Kidney epithelial cell (primary cell): ENCODE measurements around the gene CLCN3. TPM values are rescaled to one million over a fixed set of nuclear protein-coding genes. Genes with fewer than 3 reads are reported as not detected.

Experiments used
- DNase-seq: peaks from one replicate; pipeline ENCODE4 v3.0.0-alpha.2; 2010; ENCODE audit warnings: low read depth
- H3K27me3 ChIP-seq: 2 replicates; pipeline ENCODE4 v1.6.0; 2011; ENCODE audit warnings: low read length; ENCODE audit not compliant: control insufficient read depth, insufficient read depth
- H3K36me3 ChIP-seq: 2 replicates; pipeline ENCODE4 v1.5.1; 2011; ENCODE audit warnings: low read length; ENCODE audit not compliant: control insufficient read depth, insufficient read depth
- H3K4me3 ChIP-seq: 2 replicates; pipeline ENCODE4 v1.5.1; 2011; ENCODE audit warnings: low read depth, mild to moderate bottlenecking, control low read depth, low read length
- CTCF ChIP-seq: IDR thresholded peaks from 2 replicates; pipeline ENCODE4 v1.5.1; 2011; ENCODE audit warnings: mild to moderate bottlenecking, moderate library complexity, low read length, control low read depth, inconsistent platforms; ENCODE audit not compliant: insufficient read depth, poor library complexity, severe bottlenecking
- total RNA-seq: library from RNA; depleted of rRNA; stranded (reverse); fragments of >200 nt; gene quantifications from 2 replicates; pipeline ENCODE4 v1.2.3, GENCODE V29; 2015

The CLCN3 gene
- total RNA-seq, 1 donor from 2014 or later: 58.3 TPM

- DNase-seq: no peak
- TF ChIP-seq CTCF: no peak
- no peak overlapping the region for H3K4me3 ChIP-seq
- H3K27me3 ChIP-seq: no peaks in the 10 kb centered on the region
- no peaks in the 10 kb centered on the region for H3K36me3 ChIP-seq
These were observed 35.0 kb downstream of the CLCN3 start for GRCh38 chr4:169655401-169655800.

GRCh38 chr4:169657470-169658107, 37.2 kb downstream of the CLCN3 start:
- Histone ChIP-seq H3K27me3 (no peaks in the 10 kb centered on the region), H3K4me3 (no peak overlapping the region), H3K36me3 (no peaks in the 10 kb centered on the region)
- TF ChIP-seq CTCF: no peak
- DNase-seq: no peak

GRCh38 chr4:169658196-169658595, 37.8 kb downstream of the CLCN3 start:
- no peak overlapping the region for H3K4me3 ChIP-seq
- H3K36me3 ChIP-seq: no peaks in the 10 kb centered on the region
- H3K27me3 ChIP-seq: no peaks in the 10 kb centered on the region
- no peak for DNase-seq
- TF ChIP-seq CTCF: no peak

DNA sequence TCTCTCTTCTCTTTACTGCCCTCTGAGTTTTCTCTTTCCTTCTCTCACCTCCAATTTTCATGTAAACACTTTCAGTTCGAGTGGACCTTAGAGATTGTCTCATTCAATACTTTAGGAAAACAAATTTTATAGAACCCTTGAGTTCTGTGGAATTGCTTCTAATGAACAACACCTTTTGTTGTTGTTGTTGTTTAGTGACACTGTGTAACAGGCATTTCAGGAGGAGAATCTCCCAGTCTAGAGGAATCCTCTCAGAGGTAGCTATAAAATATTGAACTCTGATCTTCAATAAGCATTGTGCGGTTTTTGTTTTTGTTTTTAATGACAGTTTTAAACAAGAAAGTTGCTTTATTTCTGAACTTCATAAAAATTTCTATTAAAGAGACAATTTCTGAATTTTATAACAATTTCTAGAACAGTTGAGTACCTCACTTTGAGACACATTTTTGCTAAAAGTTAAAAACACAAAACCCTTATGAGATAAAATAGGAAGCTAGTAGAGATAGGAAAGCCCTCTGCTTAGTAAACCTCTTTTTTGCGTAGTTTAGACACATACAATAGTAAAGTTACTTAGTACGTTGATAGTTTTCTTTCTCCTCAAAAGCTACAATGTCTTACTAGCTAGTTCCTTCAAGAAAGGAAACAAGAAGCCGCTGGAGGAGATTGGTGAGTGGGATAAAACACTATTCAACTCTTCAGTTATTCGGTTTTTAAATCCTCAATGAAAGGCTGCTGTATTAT, 38.8 kb downstream of the CLCN3 start:
- no peak for TF ChIP-seq CTCF
- no peak overlapping the region for H3K4me3 ChIP-seq
- no peaks in the 10 kb centered on the region for H3K36me3 ChIP-seq
- no peak for DNase-seq
- no peaks in the 10 kb centered on the region for H3K27me3 ChIP-seq

- peak; percentile 99 for DNase-seq
- H3K4me3 ChIP-seq: peak overlapping the region; percentile 44
- TF ChIP-seq CTCF: no peak
These were observed 39.6 kb downstream of the CLCN3 start for GRCh38 chr4:169659716-169660670.

More at GRCh38 chr4:169659716-169660670, 39.6 kb downstream of the CLCN3 start:
- H3K36me3 ChIP-seq: no peaks in the 10 kb centered on the region
- no peaks in the 10 kb centered on the region for H3K27me3 ChIP-seq
